Measurements from ENCODE around the gene PKD1L1.
"Not testable (repeated sequence)": the region's sequence is repeated elsewhere in the genome, so short reads cannot be mapped to it uniquely, and the experiment has no call there.

PKD1L1 gene

DNA sequence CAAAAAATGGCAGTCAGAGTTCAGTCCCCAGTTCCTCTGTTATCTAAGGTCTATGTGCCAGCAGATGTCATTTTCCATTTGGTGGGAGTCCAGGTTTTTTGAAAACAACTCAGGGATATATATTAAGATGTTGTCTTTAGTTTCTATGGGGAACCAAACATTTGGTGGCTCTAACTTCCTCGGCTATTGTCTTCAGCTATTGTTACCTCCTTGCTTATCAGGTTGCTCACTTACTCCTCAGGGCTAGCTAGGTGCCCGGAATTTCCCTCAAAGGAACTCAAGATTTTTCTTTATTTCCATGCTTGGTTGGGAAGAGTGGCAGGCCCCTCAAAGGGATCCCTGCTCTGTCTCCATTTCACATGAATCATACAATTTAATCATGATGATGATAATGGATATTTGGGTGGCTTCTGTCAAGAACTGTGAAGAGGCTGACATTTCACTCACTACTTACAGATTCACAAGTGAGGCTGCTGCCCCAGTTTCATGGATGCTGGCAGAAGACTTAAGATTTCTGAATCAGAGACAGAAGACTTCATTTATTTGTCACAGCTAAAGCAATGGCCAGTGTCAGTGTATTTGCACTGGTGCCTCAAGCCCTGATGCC, 182.8 kb downstream of the PKD1L1 start:
- no peak for DNase-seq (ENCODE audit: low read depth)

DNA sequence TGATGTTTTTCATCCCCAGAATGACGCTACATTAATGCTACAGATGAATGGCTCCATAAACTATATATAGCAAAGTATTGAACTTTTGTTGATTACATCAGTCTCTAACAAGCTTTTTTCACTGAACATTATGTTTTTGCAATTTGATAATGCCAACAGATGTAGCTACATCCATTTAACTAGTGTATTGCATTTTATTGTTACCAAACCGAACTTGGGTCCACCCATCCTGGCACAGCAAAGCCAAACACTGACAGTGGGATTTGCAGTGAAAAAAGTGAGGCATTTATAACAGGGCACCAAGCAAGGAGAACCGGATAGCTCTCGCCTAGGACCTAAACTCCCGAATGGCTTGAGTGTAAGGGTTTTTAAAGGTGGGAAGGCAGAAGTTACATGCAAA, 183.5 kb downstream of the PKD1L1 start:
- DNase-seq (ENCODE audit: low read depth) = no peak

GRCh38 chr7:47763063-47763974, 184.9 kb downstream of the PKD1L1 start:
- DNase-seq (ENCODE audit: low read depth) = no peak

DNA sequence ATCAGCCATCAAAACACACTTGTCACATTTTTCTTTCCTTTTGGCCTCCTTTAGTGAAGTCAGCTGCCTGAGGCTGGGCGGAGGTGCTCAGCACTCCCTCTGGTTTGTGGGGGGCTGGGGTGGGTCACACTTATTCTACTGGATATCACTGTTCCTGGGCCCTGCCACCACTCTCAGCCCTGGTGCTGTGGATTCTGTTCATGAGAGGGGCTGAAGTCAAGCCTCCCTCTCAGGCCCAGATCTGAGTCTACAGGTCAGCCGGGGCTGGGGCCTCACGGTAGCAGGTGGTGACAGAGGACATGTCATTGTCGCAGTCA, 185.6 kb downstream of the PKD1L1 start:
- no peak for DNase-seq (ENCODE audit: low read depth)

GRCh38 chr7:47762207-47762606, 186.1 kb downstream of the PKD1L1 start:
- DNase-seq (ENCODE audit: low read depth) = no peak

DNA sequence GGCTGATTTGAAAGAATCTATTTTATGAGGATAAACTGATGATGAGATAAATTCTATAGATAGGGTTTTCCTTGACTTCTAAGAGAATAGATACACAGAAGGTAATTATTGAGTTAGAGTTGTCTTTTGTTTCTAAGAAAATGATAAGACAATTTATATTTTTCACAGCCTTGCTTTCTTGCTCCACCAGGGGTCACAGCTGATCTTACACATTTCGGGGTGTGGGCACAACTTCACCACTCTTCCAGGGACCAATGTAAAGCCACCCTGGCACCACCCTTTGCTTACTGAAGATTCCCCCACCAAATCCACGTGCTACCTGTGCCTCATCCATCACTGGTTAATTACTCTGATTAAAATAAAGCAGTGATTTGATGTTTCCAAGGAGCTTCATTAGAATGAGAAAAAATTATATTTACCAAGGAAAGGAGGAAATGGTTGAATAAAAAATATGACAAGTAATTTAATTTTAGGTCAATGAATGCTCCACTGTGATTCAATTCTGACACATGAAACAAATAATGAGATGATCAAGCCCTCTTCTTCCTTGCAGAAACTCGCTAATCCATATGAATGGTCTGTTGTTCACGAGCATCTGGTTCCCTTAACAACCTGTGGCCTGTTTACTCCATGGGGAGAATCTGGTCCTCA, 189.1 kb downstream of the PKD1L1 start:
- no peak for DNase-seq (ENCODE audit: low read depth)

GRCh38 chr7:47758546-47758945, 189.7 kb downstream of the PKD1L1 start:
- no peak for DNase-seq (ENCODE audit: low read depth)

- DNase-seq (ENCODE audit: low read depth) = no peak
Observed at GRCh38 chr7:47757921-47758411, 190.3 kb downstream of the PKD1L1 start.

DNA sequence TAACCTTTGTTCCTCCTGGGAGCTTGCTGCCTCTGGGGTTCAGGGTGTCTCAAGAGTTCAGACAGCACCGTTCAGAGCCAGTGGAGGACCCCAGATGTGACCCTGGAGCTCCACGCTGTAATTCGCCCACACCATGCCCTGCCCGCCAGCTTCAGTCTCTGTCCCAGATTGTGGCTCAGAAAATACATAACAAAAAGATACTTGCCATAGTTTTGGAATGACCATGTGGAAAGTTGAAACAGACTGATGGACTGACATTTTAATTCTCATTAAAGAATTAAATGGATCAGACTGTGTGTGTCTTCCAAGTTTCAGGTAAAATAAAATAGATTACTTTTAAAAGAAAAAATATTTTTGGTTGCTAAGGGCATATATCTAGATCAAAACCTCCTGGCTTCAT, 191.6 kb downstream of the PKD1L1 start:
- DNase-seq (ENCODE audit: low read depth) = no peak

DNA sequence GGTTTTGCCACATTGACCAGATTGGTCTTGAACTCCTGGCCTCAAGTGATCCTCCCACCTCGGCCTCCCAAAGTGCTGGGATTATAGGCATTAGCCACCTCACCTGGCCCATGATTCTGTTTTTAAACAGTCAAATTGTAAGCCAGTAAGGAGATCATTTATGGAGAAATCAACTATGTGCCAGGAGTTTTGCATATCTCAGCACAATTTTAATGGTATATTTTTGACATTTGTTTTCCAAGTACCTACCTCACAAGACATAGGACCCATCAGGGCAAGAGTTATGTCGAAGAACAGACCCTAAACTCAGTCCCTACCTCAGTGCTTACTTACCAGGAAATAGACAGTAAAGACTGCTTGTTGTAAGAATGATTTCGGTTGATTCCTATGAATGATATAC, 193.0 kb downstream of the PKD1L1 start:
- no peak for DNase-seq (ENCODE audit: low read depth)

DNA sequence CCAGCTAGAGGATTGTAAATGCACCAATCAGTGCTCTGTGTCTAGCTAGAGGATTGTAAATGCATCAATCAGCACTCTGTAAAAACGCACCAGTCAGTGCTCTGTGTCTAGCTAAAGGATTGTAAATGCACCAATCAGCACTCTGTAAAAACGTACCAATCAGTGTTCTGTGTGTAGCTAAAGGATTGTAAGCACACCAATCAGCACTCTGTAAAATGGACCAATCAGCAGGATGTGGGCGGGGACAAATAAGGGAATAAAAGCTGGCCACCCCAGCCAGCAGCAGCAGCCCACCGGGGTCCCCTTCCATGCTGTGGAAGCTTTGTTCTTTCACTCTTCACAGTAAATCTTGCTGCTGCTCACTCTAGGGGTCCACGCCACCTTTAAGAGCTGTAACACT, 196.5 kb downstream of the PKD1L1 start:
- DNase-seq (ENCODE audit: low read depth) = not testable (repeated sequence)

DNA sequence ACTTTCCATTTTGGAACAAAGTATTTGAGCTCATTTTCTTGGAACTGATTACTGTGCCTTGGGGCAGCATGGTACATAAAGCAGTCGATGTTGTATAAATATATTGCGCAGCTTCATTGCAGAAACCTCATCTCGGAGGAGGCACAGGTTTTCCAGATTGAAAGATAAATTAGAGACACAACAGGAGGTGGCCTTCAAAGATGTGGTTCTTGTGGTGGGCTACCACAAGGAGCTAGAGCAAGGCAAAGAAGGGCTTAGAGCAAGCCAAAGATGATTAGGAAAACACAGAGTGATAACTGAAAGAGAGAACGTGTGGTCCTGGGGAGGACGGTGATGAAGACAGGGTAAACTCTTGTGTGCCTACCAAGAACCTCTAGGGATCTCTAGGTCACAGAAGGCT, 197.2 kb downstream of the PKD1L1 start:
- no peak for DNase-seq (ENCODE audit: low read depth)

- no peak for DNase-seq (ENCODE audit: low read depth)
Observed at GRCh38 chr7:47748041-47748440, 200.2 kb downstream of the PKD1L1 start.

- DNase-seq (ENCODE audit: low read depth) = no peak
Observed at GRCh38 chr7:47747160-47747559, 201.1 kb downstream of the PKD1L1 start.

- DNase-seq (ENCODE audit: low read depth) = no peak
Observed at GRCh38 chr7:47746468-47746867, 201.8 kb downstream of the PKD1L1 start.

- DNase-seq (ENCODE audit: low read depth) = no peak
Observed at GRCh38 chr7:47744883-47745282, 203.4 kb downstream of the PKD1L1 start.

GRCh38 chr7:47743965-47744591, 204.2 kb downstream of the PKD1L1 start:
- DNase-seq (ENCODE audit: low read depth) = no peak

DNA sequence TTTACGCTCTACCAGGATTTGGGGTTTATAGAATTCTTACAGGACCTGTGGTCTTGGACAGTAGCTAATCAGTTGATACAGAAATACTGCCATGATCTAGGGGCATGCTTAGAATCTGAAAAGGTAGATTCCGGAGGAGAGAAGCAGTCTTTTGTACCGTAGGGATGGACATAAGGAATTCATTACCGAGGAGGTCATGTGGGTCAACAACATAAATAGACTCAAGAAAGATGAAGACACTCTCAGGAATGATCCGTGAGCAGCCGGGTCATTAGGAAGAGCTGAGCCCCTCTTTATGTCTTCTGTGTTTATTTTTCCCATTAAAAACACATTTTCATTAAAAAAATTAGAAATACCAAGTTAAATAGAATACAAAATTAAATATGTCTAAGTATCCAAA, 206.3 kb downstream of the PKD1L1 start:
- DNase-seq (ENCODE audit: low read depth) = no peak

GRCh38 chr7:47739891-47740290, 208.4 kb downstream of the PKD1L1 start:
- DNase-seq (ENCODE audit: low read depth) = no peak

- no peak for DNase-seq (ENCODE audit: low read depth)
Observed at GRCh38 chr7:47739301-47739875, 208.9 kb downstream of the PKD1L1 start.

- no peak for DNase-seq (ENCODE audit: low read depth)
Observed at GRCh38 chr7:47738563-47739166, 209.6 kb downstream of the PKD1L1 start.

- DNase-seq (ENCODE audit: low read depth) = no peak
Observed at GRCh38 chr7:47737601-47738000, 210.7 kb downstream of the PKD1L1 start.
